Stimulated activated naive CD8-positive, alpha-beta T cell treated with anti-CD3 and anti-CD28 coated beads, Interleukin-15, amount 100 ng/mL, for 72 hours (primary cell): ENCODE data around the gene CFAP45.

Experiments
- ATAC-seq: fragments of 150-1000 bp; cut with Tn5 transposase; 2 replicates; pipeline ENCODE4 v1.10.0; 2021; ENCODE audit warnings: mild to moderate bottlenecking, moderate library complexity
- DNase-seq, 2 donors: peaks; one replicate each; pipeline ENCODE4 v3.0.0; 2021 to 2022
- H3K27ac Mint-ChIP-seq, 2 donors: one replicate each; pipeline ENCODE4 v1.8.0; 2022; ENCODE audit warnings: mild to moderate bottlenecking in 2 of 2, mixed read lengths in 2 of 2, moderate library complexity in 2 of 2
- H3K27me3 Mint-ChIP-seq: one replicate; pipeline ENCODE4 v1.8.0; 2022; ENCODE audit warnings: mixed read lengths
- H3K4me1 Mint-ChIP-seq: one replicate; pipeline ENCODE4 v1.8.0; 2022; ENCODE audit warnings: mild to moderate bottlenecking, mixed read lengths
- H3K4me3 Mint-ChIP-seq, 2 donors: one replicate each; pipeline ENCODE4 v1.8.0; 2022; ENCODE audit warnings: mild to moderate bottlenecking in 2 of 2, mixed read lengths in 2 of 2, moderate library complexity in 1 of 2
- H3K9me3 Mint-ChIP-seq, 2 donors: one replicate each; pipeline ENCODE4 v1.8.0; 2022; ENCODE audit warnings: mixed read lengths in 2 of 2

CFAP45 gene

GRCh38 chr1:159845751-159846629, 54.0 kb downstream of the CFAP45 start:
- H3K4me1 Mint-ChIP-seq: peaks cover 19% of the 10 kb centered on the region
- no peak overlapping the region for H3K4me3 Mint-ChIP-seq
- H3K9me3 Mint-ChIP-seq: no peaks in the 10 kb centered on the region
- no peaks in the 10 kb centered on the region for H3K27me3 Mint-ChIP-seq
- ATAC-seq: no peak
- no peak overlapping the region for H3K27ac Mint-ChIP-seq
- DNase-seq: no peak

DNA sequence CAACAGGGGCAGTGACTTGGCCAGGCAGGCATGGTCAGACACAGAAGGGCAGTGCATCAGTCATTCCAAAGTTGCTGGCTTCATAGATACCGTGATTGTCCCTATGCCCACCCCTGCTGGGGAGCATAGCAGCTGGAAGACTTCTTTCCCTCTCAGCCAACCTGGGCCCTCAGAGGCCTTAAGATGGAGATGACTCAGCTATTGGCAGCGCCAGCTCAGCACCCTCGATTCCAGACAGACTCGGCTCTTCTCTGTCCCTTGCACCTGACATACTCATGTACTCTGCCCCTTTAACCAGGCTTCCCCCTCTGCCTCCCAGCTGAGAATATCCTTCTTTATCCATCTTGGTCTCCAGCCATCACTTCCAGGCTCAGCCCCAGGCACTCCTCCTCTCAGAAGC, 56.5 kb downstream of the CFAP45 start:
- ATAC-seq (no peak), DNase-seq (no peak)
- Mint-ChIP-seq H3K27ac (no peak overlapping the region), H3K4me1 (peaks cover 33% of the 10 kb centered on the region), H3K27me3 (no peaks in the 10 kb centered on the region), H3K4me3 (no peak overlapping the region), H3K9me3 (no peaks in the 10 kb centered on the region)

DNA sequence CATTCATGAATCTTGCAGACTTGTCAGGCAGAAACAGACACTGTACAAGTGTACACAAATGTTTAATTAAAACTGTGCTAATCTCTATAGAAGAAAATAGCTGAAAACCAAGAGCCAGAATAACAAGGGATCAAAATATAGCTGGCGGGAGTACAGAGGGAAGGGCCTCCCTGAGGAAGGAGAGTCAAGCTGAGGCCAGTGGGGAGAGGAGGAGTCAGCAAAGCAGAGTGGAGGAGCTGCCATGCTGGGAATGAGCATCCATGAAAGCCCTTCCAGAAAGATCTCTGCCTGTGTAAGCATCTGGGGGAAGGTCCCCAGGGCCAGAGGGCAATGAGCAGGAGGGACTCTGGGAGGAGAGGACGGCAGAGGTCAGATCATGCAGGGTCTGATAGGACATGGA, 58.2 kb downstream of the CFAP45 start:
- Mint-ChIP-seq H3K9me3 (no peaks in the 10 kb centered on the region), H3K27ac (peak overlapping the region in 1 of 2 donors; percentile 7), H3K27me3 (no peaks in the 10 kb centered on the region), H3K4me1 (peaks cover 30% of the 10 kb centered on the region), H3K4me3 (no peak overlapping the region)
- ATAC-seq: no peak
- DNase-seq: no peak

- Mint-ChIP-seq H3K27me3 (no peaks in the 10 kb centered on the region), H3K4me1 (peaks cover 30% of the 10 kb centered on the region), H3K27ac (no peak overlapping the region), H3K4me3 (no peak overlapping the region), H3K9me3 (no peaks in the 10 kb centered on the region)
- ATAC-seq (no peak), DNase-seq (no peak)
These were observed 60.7 kb downstream of the CFAP45 start for GRCh38 chr1:159839116-159839849.

GRCh38 chr1:159838715-159839114, 61.2 kb downstream of the CFAP45 start:
- Mint-ChIP-seq H3K27ac (no peak overlapping the region), H3K9me3 (no peaks in the 10 kb centered on the region), H3K27me3 (no peaks in the 10 kb centered on the region), H3K4me1 (peaks cover 30% of the 10 kb centered on the region), H3K4me3 (no peak overlapping the region)
- peak; percentile 42 for ATAC-seq
- no peak for DNase-seq

- Mint-ChIP-seq H3K9me3 (no peaks in the 10 kb centered on the region), H3K4me3 (no peak overlapping the region), H3K27ac (no peak overlapping the region), H3K27me3 (no peaks in the 10 kb centered on the region), H3K4me1 (peaks cover 23% of the 10 kb centered on the region)
- ATAC-seq: no peak
- no peak for DNase-seq
These were observed 64.0 kb downstream of the CFAP45 start for GRCh38 chr1:159835862-159836525.

DNA sequence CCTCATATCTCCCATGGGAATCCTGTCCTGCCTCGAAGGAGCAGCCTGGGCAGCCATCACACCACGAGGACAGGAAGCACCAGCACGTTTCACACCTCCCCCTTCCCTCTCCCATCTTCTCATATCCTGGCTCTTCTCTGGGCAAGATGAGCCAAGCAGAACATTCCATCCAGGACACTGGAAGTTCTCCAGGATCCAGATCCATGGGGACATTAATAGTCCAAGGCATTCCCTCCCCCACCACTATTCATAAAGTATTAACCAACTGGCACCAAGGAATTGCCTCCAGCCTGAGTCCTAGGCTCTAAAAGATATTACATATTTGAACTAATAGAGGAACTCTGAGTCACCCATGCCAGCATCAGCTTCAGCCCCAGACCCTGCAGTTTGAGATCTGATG, 64.6 kb downstream of the CFAP45 start:
- DNase-seq (no peak), ATAC-seq (no peak)
- Mint-ChIP-seq H3K27ac (no peak overlapping the region), H3K4me3 (no peak overlapping the region), H3K4me1 (peaks cover 22% of the 10 kb centered on the region), H3K27me3 (no peaks in the 10 kb centered on the region), H3K9me3 (no peaks in the 10 kb centered on the region)

- DNase-seq (no peak), ATAC-seq (no peak)
- no peaks in the 10 kb centered on the region for H3K9me3 Mint-ChIP-seq
- H3K27ac Mint-ChIP-seq: no peak overlapping the region
- no peaks in the 10 kb centered on the region for H3K27me3 Mint-ChIP-seq
- no peak overlapping the region for H3K4me3 Mint-ChIP-seq
- H3K4me1 Mint-ChIP-seq: peaks cover 23% of the 10 kb centered on the region
These were observed 67.7 kb downstream of the CFAP45 start for GRCh38 chr1:159832309-159832708.

GRCh38 chr1:159831412-159832141, 68.4 kb downstream of the CFAP45 start:
- Mint-ChIP-seq H3K9me3 (no peaks in the 10 kb centered on the region), H3K4me3 (no peak overlapping the region)

DNA sequence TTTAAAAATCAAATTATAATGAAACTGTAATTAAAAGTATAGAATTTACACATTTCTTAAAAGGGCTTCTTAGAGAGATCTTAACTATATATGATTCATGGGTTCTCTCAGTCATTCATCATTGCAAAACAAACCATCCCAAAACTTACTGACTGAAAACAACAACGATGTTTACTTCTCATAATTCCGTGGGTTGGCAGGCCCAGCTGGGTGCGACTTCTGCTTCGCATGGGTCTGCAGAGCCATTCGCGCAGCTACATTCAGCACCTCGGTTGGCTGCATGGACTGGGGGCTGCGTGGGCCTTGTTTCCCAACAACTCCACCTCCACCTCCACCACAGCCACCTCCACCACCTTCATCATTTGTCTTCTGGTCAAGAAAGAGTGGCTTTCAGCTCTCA, 69.2 kb downstream of the CFAP45 start:
- ATAC-seq (no peak), DNase-seq (no peak)
- Mint-ChIP-seq H3K27me3 (no peaks in the 10 kb centered on the region), H3K4me3 (no peak overlapping the region), H3K27ac (no peak overlapping the region), H3K9me3 (no peaks in the 10 kb centered on the region), H3K4me1 (peaks cover 39% of the 10 kb centered on the region)

More at GRCh38 chr1:159831412-159832141, 68.4 kb downstream of the CFAP45 start:
- no peak overlapping the region for H3K27ac Mint-ChIP-seq
- H3K27me3 Mint-ChIP-seq: no peaks in the 10 kb centered on the region
- DNase-seq (no peak), ATAC-seq (no peak)
- peaks cover 30% of the 10 kb centered on the region for H3K4me1 Mint-ChIP-seq

- Mint-ChIP-seq H3K4me1 (peaks cover 46% of the 10 kb centered on the region), H3K4me3 (no peak overlapping the region)
- ATAC-seq: no peak
These were observed 70.0 kb downstream of the CFAP45 start for GRCh38 chr1:159829822-159830465.

GRCh38 chr1:159829273-159829634, 70.7 kb downstream of the CFAP45 start:
- Mint-ChIP-seq H3K4me1 (peaks cover 53% of the 10 kb centered on the region), H3K4me3 (no peak overlapping the region), H3K9me3 (no peaks in the 10 kb centered on the region), H3K27ac (peak overlapping the region in 1 of 2 donors; percentile 39), H3K27me3 (peaks cover 13% of the 10 kb centered on the region)
- no peak for ATAC-seq
- no peak for DNase-seq

More at GRCh38 chr1:159829822-159830465, 70.0 kb downstream of the CFAP45 start:
- H3K27ac Mint-ChIP-seq: no peak overlapping the region
- peaks cover 7% of the 10 kb centered on the region for H3K27me3 Mint-ChIP-seq
- DNase-seq: no peak
- H3K9me3 Mint-ChIP-seq: no peaks in the 10 kb centered on the region

GRCh38 chr1:159828581-159829272, 71.2 kb downstream of the CFAP45 start:
- Mint-ChIP-seq H3K27me3 (peaks cover 13% of the 10 kb centered on the region), H3K9me3 (no peaks in the 10 kb centered on the region), H3K4me1 (peaks cover 55% of the 10 kb centered on the region), H3K4me3 (no peak overlapping the region), H3K27ac (peak overlapping the region in 1 of 2 donors; percentile 77)
- ATAC-seq (no peak), DNase-seq (no peak)

DNA sequence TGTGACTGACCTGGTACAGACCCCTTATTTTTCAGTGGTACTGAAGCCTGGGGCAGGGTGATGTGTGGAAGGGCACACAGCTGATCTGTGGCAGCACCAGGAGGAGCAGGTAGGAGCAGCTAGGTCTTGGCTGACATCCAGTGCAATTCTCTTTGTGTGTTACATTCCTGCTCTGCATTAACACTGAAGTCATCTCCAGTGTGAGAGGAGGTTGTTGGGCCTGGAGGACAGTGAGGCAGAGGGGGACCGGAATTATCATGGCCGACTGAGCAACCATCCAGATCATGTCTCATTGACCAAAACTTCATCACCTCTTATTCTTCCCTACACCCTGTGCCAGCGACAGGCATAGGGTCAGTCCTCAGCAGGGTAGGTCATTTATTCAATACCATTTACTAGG, 71.8 kb downstream of the CFAP45 start:
- DNase-seq (no peak), ATAC-seq (no peak)
- peaks cover 58% of the 10 kb centered on the region for H3K4me1 Mint-ChIP-seq
- H3K27ac Mint-ChIP-seq: peak overlapping the region in 1 of 2 donors; percentile 77
- peaks cover 16% of the 10 kb centered on the region for H3K27me3 Mint-ChIP-seq
- peak overlapping the region in 1 of 2 donors; percentile 64 for H3K4me3 Mint-ChIP-seq
- no peaks in the 10 kb centered on the region for H3K9me3 Mint-ChIP-seq
